ENCODE measurements around the gene RAB11FIP4. TPM values are rescaled to one million over a fixed set of nuclear protein-coding genes. Genes with fewer than 3 reads are reported as not detected.
"Not testable (repeated sequence)": the region's sequence is repeated elsewhere in the genome, so short reads cannot be mapped to it uniquely, and the experiment has no call there.

Gene RAB11FIP4
- total RNA-seq, 1 donor from 2014 or later: 21.2 TPM

- H3K27ac Mint-ChIP-seq: no peak overlapping the region
- H3K27me3 Mint-ChIP-seq (ENCODE audit: low read depth): peaks cover 39% of the 10 kb centered on the region
- no peak for TF ChIP-seq CTCF (IDR thresholded peaks at IDR 0.05; ENCODE audit: unreplicated experiment)
- peaks cover 3% of the 10 kb centered on the region for H3K9me3 Mint-ChIP-seq
- no peak overlapping the region for H3K4me3 Mint-ChIP-seq
- H3K4me1 Mint-ChIP-seq: no peaks in the 10 kb centered on the region
- no peak for DNase-seq (ENCODE audit: low spot score in 2 of 2, unreplicated experiment in 2 of 2)
- no peaks in the 10 kb centered on the region for H3K36me3 Mint-ChIP-seq
These were observed 43.2 kb downstream of the RAB11FIP4 start for GRCh38 chr17:31434727-31435050.

- H3K27me3 Mint-ChIP-seq (ENCODE audit: low read depth): peaks cover 33% of the 10 kb centered on the region
- no peaks in the 10 kb centered on the region for H3K36me3 Mint-ChIP-seq
- no peak for TF ChIP-seq CTCF (IDR thresholded peaks at IDR 0.05; ENCODE audit: unreplicated experiment)
- no peak overlapping the region for H3K27ac Mint-ChIP-seq
- no peaks in the 10 kb centered on the region for H3K4me1 Mint-ChIP-seq
- no peak overlapping the region for H3K4me3 Mint-ChIP-seq
- DNase-seq (ENCODE audit: low spot score in 2 of 2, unreplicated experiment in 2 of 2): no peak
- H3K9me3 Mint-ChIP-seq: no peaks in the 10 kb centered on the region
These were observed 44.1 kb downstream of the RAB11FIP4 start for GRCh38 chr17:31435581-31435980.

DNA sequence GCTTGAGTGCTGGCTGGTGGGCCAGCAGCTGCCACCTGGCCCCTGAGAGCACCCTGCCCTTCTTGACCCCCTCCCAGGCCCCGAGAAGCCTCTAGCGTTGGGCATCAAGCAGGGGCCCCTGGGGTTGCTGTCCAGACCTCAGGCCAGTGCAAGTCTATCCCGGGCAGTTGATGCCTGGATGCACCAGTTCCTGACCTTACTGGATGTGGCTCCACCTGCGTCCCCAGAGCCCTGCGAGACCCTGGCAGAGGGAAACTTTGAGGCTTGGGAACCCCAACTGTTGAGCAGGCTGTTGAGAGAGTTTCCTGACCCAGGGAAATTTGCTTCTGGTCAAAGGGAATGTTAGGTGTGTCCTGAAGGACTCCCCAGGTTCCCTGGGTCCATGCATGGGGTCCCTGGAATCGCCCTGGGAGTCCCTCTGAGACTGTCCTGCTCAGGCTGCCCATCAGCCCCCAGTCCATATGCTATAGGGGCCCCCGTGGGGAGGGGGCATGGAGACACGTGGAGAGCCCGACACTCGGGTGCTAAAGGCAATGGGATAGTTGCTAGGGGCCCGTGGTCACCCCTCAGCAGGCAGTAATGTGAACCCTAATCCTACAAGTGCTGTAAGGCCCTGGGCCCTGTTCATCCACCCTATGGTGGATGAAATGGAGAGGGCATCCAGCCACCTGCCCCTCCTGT lies 46.4 kb downstream of the RAB11FIP4 start:
- Mint-ChIP-seq H3K36me3 (no peaks in the 10 kb centered on the region), H3K27ac (no peak overlapping the region), H3K27me3 (ENCODE audit: low read depth) (peaks cover 14% of the 10 kb centered on the region), H3K4me3 (no peak overlapping the region), H3K4me1 (no peaks in the 10 kb centered on the region), H3K9me3 (no peaks in the 10 kb centered on the region)
- no peak for DNase-seq (ENCODE audit: low spot score in 2 of 2, unreplicated experiment in 2 of 2)
- TF ChIP-seq CTCF (IDR thresholded peaks at IDR 0.05; ENCODE audit: unreplicated experiment): no peak

DNA sequence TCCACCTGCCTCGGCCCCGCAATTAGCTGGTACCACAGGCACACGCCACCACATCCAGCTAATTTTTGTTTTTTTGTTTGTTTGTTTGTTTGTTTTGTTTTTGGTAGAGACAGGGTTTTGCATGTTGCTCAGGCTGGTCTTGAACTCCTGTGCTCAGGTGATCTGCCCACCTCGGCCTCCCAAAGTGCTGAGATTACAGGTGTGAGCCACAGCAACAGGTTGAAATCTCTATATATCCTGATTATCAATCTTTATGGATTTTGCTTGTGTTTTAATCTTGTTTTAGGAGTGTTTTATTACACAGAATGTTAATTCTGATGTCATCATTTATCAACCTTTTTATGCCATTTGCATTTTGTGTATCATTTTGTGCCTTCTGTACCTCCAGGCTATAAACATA lies 48.2 kb downstream of the RAB11FIP4 start:
- TF ChIP-seq CTCF (IDR thresholded peaks at IDR 0.05; ENCODE audit: unreplicated experiment): no peak
- H3K9me3 Mint-ChIP-seq: no peaks in the 10 kb centered on the region
- H3K4me3 Mint-ChIP-seq: no peak overlapping the region
- no peak overlapping the region for H3K27ac Mint-ChIP-seq
- H3K27me3 Mint-ChIP-seq (ENCODE audit: low read depth): peaks cover 11% of the 10 kb centered on the region
- H3K36me3 Mint-ChIP-seq: no peaks in the 10 kb centered on the region
- DNase-seq (ENCODE audit: low spot score in 2 of 2, unreplicated experiment in 2 of 2): no peak
- H3K4me1 Mint-ChIP-seq: no peaks in the 10 kb centered on the region

DNA sequence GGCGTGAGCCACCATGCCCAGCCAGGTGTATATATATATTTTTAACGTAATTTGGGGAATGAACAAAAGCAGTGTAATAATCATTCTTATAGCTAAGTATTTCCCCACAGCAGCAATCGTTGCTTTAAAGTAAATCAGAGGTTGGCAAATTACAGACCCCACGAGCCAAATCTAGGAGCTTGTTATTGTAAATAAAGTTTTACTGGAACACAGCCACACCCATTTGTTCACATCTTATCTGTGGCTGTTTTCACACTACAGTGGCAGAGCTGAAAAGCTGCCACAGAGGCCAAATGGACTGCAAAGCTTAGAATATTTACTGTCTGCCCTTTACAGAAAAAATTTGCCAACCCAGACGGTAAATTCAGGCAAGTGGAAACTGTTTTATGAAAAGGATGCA lies 50.8 kb downstream of the RAB11FIP4 start:
- TF ChIP-seq CTCF (IDR thresholded peaks at IDR 0.05; ENCODE audit: unreplicated experiment): no peak
- Mint-ChIP-seq H3K27me3 (ENCODE audit: low read depth) (peaks cover 10% of the 10 kb centered on the region), H3K4me3 (no peak overlapping the region), H3K27ac (no peak overlapping the region), H3K4me1 (no peaks in the 10 kb centered on the region), H3K9me3 (no peaks in the 10 kb centered on the region), H3K36me3 (no peaks in the 10 kb centered on the region)
- DNase-seq (ENCODE audit: low spot score in 2 of 2, unreplicated experiment in 2 of 2): no peak

DNA sequence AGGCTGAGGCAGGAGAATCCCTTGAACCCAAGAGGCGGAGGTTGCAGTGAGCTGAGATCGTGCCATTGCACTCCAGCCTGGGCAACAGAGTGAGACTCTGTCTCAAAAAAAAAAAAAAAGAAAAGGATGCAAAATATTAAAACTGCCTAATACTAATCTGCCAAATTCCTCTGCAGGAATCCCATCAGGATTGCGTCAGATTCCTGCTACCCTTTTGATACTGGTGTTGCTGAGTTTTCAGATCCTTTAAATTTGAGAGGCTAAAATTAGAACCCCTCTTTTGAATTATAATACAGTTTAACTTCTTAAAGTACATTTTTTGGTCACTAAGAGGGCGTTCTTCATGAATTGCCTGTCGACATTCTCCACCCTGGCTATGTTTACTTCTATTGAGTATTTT lies 51.4 kb downstream of the RAB11FIP4 start:
- H3K4me1 Mint-ChIP-seq; H3K27ac Mint-ChIP-seq; H3K9me3 Mint-ChIP-seq; H3K36me3 Mint-ChIP-seq; H3K27me3 Mint-ChIP-seq (ENCODE audit: low read depth); H3K4me3 Mint-ChIP-seq; DNase-seq (ENCODE audit: low spot score in 2 of 2, unreplicated experiment in 2 of 2): not testable (repeated sequence)
